GM12878 (cell line): ENCODE results near the gene CBLN3. TPM values are rescaled to one million over a fixed set of nuclear protein-coding genes. Genes with fewer than 3 reads are reported as not detected.

ENCODE experiments used
- ATAC-seq: fragments of 200-7000 bp; cut with Tn5 transposase; 3 replicates; pipeline ENCODE4 v1.9.1; 2020; ENCODE audit warnings: mild to moderate bottlenecking, moderate library complexity
- BruUV-seq: library from RNA; stranded (reverse); fragments of 400-500 nt; replicated peaks from 2 replicates; lab custom pipeline; 2021; lab: Mats Ljungman, UMichigan
- CTCF ChIA-PET: fragments of 300-600 bp; sonication (Branson Sonifier 250); formaldehyde crosslinking; extraction: SDS; loops from one replicate; lab custom pipeline; 2021; ENCODE audit warnings: inconsistent platforms; lab: Yijun Ruan, JAX
- POLR2A ChIA-PET: fragments of 350-600 bp; formaldehyde crosslinking; extraction: SDS; loops from one replicate; lab custom pipeline; 2021; ENCODE audit warnings: inconsistent platforms; lab: Charles Lee
- RAD21 ChIA-PET: fragments of 300-600 bp; sonication (Branson Sonifier 250); formaldehyde crosslinking; loops from one replicate; lab custom pipeline; 2023; ENCODE audit warnings: antibody characterized with exemption; ENCODE audit not compliant: unreplicated experiment; lab: Charles Lee
- SMC1A ChIA-PET: fragments of 300-600 bp; sonication (Branson Sonifier 250); formaldehyde crosslinking; loops from one replicate; lab custom pipeline; 2023; ENCODE audit not compliant: unreplicated experiment, uncharacterized antibody; lab: Charles Lee
- DNase-seq: peaks from one replicate; pipeline ENCODE4 v3.0.0-alpha.2; 2011; ENCODE audit warnings: low read depth, low spot score
- FAIRE-seq: peaks from 3 replicates; lab custom pipeline; 2011; peaks lifted over from hg19 to GRCh38; lab: Jason Lieb, UNC
- H2AFZ ChIP-seq: 2 replicates; pipeline ENCODE4 v1.6.0; 2011; ENCODE audit warnings: low read depth, low read length, control low read depth; ENCODE audit not compliant: control insufficient read depth
- H3K27ac ChIP-seq: 2 replicates; pipeline ENCODE4 v1.5.1; 2011; ENCODE audit warnings: control low read depth; ENCODE audit not compliant: control insufficient read depth, insufficient read depth
- H3K27me3 ChIP-seq, 2 experiments: replicated peaks in 1 of 2; 2 replicates each; pipeline versions ENCODE4 v1.6.0 to v1.6.1; 2011; ENCODE audit warnings: low read length in 1 of 2; ENCODE audit not compliant: control insufficient read depth in 2 of 2, insufficient read depth in 2 of 2
- H3K36me3 ChIP-seq, 2 experiments: 2 replicates each; pipeline ENCODE4 v1.5.1; 2011; ENCODE audit warnings: low read length in 1 of 2; ENCODE audit not compliant: control insufficient read depth in 2 of 2, insufficient read depth in 2 of 2
- H3K4me1 ChIP-seq: 2 replicates; pipeline ENCODE4 v1.6.1; 2011; ENCODE audit warnings: mild to moderate bottlenecking, low read length, moderate library complexity, mixed read lengths; ENCODE audit not compliant: control insufficient read depth, insufficient read depth
- H3K4me2 ChIP-seq: 2 replicates; pipeline ENCODE4 v1.6.0; 2011; ENCODE audit warnings: control low read depth; ENCODE audit not compliant: control insufficient read depth, insufficient read depth
- H3K4me3 ChIP-seq: fragments of 200-600 bp; sonication (generic); 2 replicates; pipeline ENCODE4 v1.5.1; 2016
- H3K79me2 ChIP-seq: 2 replicates; pipeline ENCODE4 v1.6.0; 2011; ENCODE audit warnings: low read length; ENCODE audit not compliant: control insufficient read depth, insufficient read depth
- H3K9ac ChIP-seq: 2 replicates; pipeline ENCODE4 v1.8.0; 2011; ENCODE audit warnings: low read length, control low read depth, mixed read lengths; ENCODE audit not compliant: control insufficient read depth, insufficient read depth
- H3K9me3 ChIP-seq: replicated peaks from 3 replicates; pipeline ENCODE4 v1.5.1; 2011; ENCODE audit warnings: mild to moderate bottlenecking, low read length; ENCODE audit not compliant: control insufficient read depth, insufficient read depth
- H4K20me1 ChIP-seq: 2 replicates; pipeline ENCODE4 v1.6.0; 2011; ENCODE audit not compliant: control insufficient read depth, insufficient read depth
- POLR2A ChIP-seq: IDR thresholded peaks from 2 replicates; pipeline ENCODE4 v1.6.1; 2011; ENCODE audit warnings: low read depth, mild to moderate bottlenecking, low read length
- RFX5 ChIP-seq: IDR thresholded peaks from 2 replicates; pipeline ENCODE4 v1.6.1; 2011; ENCODE audit warnings: low read depth, low read length, improper control_type of control experiment
- WGBS: methylation state at CpG from one replicate; pipeline ENCODE4 v1.1.6; 2016; ENCODE audit warnings: low lambda C conversion rate; ENCODE audit not compliant: insufficient replicate concordance, insufficient coverage; ENCODE audit errors: missing lambda C conversion rate; 5-methylcytosine and 5-hydroxymethylcytosine counted together
- in situ Hi-C: fragments of 300-500 bp; cut with MboI; formaldehyde crosslinking; loops from 9 replicates; pipeline ENCODE4 v1.14.3; 2018; ENCODE audit warnings: mixed read lengths
- intact Hi-C: fragments of 100-400 bp; cut with micrococcal nuclease; formaldehyde crosslinking; loops from one replicate; pipeline ENCODE4 v1.14.2; 2022; ENCODE audit not compliant: unreplicated experiment
- polyA plus RNA-seq, 11 experiments: library from polyadenylated mRNA; depleted of rRNA in 4 of 11; unstranded in 6 of 11; stranded (reverse) in 5 of 11; fragments of >200 nt; fragmentation: Nextera tagmentation in 4 of 11; fragmentation: Illumina TruSeq in 1 of 11; extraction: Ambion mirVana in 4 of 11; extraction: Trizol in 1 of 11; gene quantifications; 1 replicate in 1 of 11; 2 replicates in 10 of 11; pipeline versions ENCODE4 v1.2.1 to v1.2.3, GENCODE V29; 2011 to 2016; ENCODE audit warnings: inconsistent platforms in 2 of 11, missing spikeins in 2 of 11, low read depth in 1 of 11
- total RNA-seq, 4 experiments: library from RNA; depleted of rRNA in 3 of 4; stranded (reverse); fragments of >200 nt in 3 of 4; fragmentation: Illumina TruSeq in 1 of 4; extraction: Trizol in 1 of 4; gene quantifications; 2 replicates each; pipeline versions ENCODE4 v1.2.1 to v1.2.3, GENCODE V29; 2013 to 2021

CBLN3 gene
- total and polyA plus RNA-seq, 10 of the 15 experiments (the other 5 are each of a cell fraction or from before 2014, with no cell fraction given), result 0.16 to 4.9 (median 1.3) TPM

- intact Hi-C loops (no loop called here), in situ Hi-C loops (loop anchor here (5.0 to 10.0 kb wide), 3 partner anchors 65 to 1128 kb away; partner anchors contain the start of genes BCL2L2, NFATC4 and PPP1R3E)
- Histone ChIP-seq H3K27me3 (no peaks in the 10 kb centered on the region), H3K4me3 (no peak overlapping the region), H3K4me2 (peak overlapping the region; percentile 91; the same call in 1 of the 2 replicates), H3K9ac (no peak overlapping the region), H3K36me3 (peaks cover 7 to 18% of the 10 kb centered on the region in 2 experiments), H3K4me1 (peaks cover 17% of the 10 kb centered on the region), H3K27ac (no peak overlapping the region), H3K9me3 (no peaks in the 10 kb centered on the region), H4K20me1 (no peaks in the 10 kb centered on the region), H3K79me2 (peaks cover 25% of the 10 kb centered on the region), H2AFZ (no peak overlapping the region)
- ChIA-PET RAD21 (interaction anchor here (0.9 to 4.3 kb wide), 31 partner anchors 10 to 271 kb away, joined by 3 to 141 read pairs (median 7); partner anchors contain the start of genes ADCY4, CIDEB, IRF9 and LTB4R2), CTCF (interaction anchor here (0.8 to 10.8 kb wide), 40 partner anchors 10 to 381 kb away, joined by 3 to 452 read pairs (median 6); partner anchors contain the start of genes ADCY4, CIDEB, LTB4R and LTB4R2), SMC1A (interaction anchor here (0.7 to 8.1 kb wide), 30 partner anchors 9 to 190 kb away, joined by 3 to 79 read pairs (median 6); partner anchors contain the start of genes ADCY4, CIDEB, RIPK3 and SDR39U1), POLR2A (interaction anchor here (0.6 to 3.4 kb wide), 15 partner anchors 9 to 188 kb away, joined by 3 to 61 read pairs (median 5); partner anchors contain the start of genes ADCY4, DHRS1, LTB4R and NFATC4)
- 78% methylated on average over 24 of the region's 24 CpGs for WGBS
- no TSS peak for BruUV-seq
- ATAC-seq (no peak), DNase-seq (no peak), FAIRE-seq (no peak)
- TF ChIP-seq RFX5 (no peak), POLR2A (peak; percentile 52)
Measured at GRCh38 chr14:24432259-24433131, 3.0 kb upstream of the CBLN3 start.
